Measurements from ENCODE around the gene TSNAX.

- TF ChIP-seq CTCF (IDR thresholded peaks at IDR 0.05; ENCODE audit: low read depth, low read length, missing input control) (no peak), JUND (IDR thresholded peaks at IDR 0.05) (no peak), YY1 (IDR thresholded peaks at IDR 0.05) (no peak), REST (IDR thresholded peaks at IDR 0.05) (no peak)
Observed at GRCh38 chr1:231601824-231602672, 73.6 kb downstream of the TSNAX start.

All from liver (tissue), 3 donors.